ENCODE data around the gene ZBTB18.

Gene ZBTB18

GRCh38 chr1:244092293-244092963 is 41.3 kb downstream of the ZBTB18 start:
- Histone ChIP-seq H3K27me3 (ENCODE audit: control insufficient read depth in 1 of 2, insufficient read depth in 1 of 2, low read length in 2 of 2) (peaks cover 0 to 23% of the 10 kb centered on the region in 2 experiments), H4K91ac (ENCODE audit: low read length) (no peak overlapping the region), H3K9ac (ENCODE audit: low read length) (no peak overlapping the region), H3K14ac (ENCODE audit: low read length in 2 of 2) (no peak overlapping the region), H3K4me3 (ENCODE audit: insufficient read depth in 1 of 2, low read depth in 1 of 2, low read length in 2 of 2) (no peak overlapping the region), H2BK12ac (ENCODE audit: low read length in 2 of 2) (no peak overlapping the region), H3K79me1 (replicated peaks; ENCODE audit: low read length, poor library complexity, severe bottlenecking) (no peaks in the 10 kb centered on the region), H3K23ac (ENCODE audit: low read length in 2 of 2) (no peak overlapping the region), H2BK5ac (ENCODE audit: low read depth, low read length, poor library complexity, severe bottlenecking) (peak overlapping the region; percentile 80), H3K9me3 (ENCODE audit: control insufficient read depth, low read length) (no peaks in the 10 kb centered on the region), H3K27ac (ENCODE audit: low read length, poor library complexity, severe bottlenecking) (peak overlapping the region; percentile 91), H3K36me3 (ENCODE audit: control insufficient read depth in 1 of 2, insufficient read depth in 2 of 2, low read depth in 1 of 2, low read length in 2 of 2) (no peaks in the 10 kb centered on the region), H3K4ac (ENCODE audit: low read depth in 1 of 2, low read length in 2 of 2) (no peak overlapping the region), H2AK5ac (ENCODE audit: low read length, severe bottlenecking) (peak overlapping the region; percentile 87), H3K18ac (ENCODE audit: low read depth in 1 of 2, low read length in 2 of 2) (no peak overlapping the region), H2BK120ac (ENCODE audit: low read depth, low read length) (no peak overlapping the region), H3K4me2 (ENCODE audit: low read length, poor library complexity, severe bottlenecking) (no peak overlapping the region), H4K8ac (ENCODE audit: low read length) (no peak overlapping the region), H2BK15ac (ENCODE audit: low read depth, poor library complexity, severe bottlenecking) (no peak overlapping the region), H2AFZ (ENCODE audit: low read depth, low read length) (no peak overlapping the region), H3K4me1 (ENCODE audit: control insufficient read depth, insufficient read depth, low read depth, low read length) (peaks cover 20% of the 10 kb centered on the region)
- 94% methylated on average over 4 of the region's 6 CpGs for WGBS
- no peak for DNase-seq

- H2AK5ac ChIP-seq (ENCODE audit: low read length, severe bottlenecking) = peak overlapping the region; percentile 87
- peak overlapping the region; percentile 66 for H2BK5ac ChIP-seq (ENCODE audit: low read depth, low read length, poor library complexity, severe bottlenecking)
- H3K4me1 ChIP-seq (ENCODE audit: control insufficient read depth, insufficient read depth, low read depth, low read length) = peaks cover 16% of the 10 kb centered on the region
- H3K27ac ChIP-seq (ENCODE audit: low read length, poor library complexity, severe bottlenecking) = peak overlapping the region; percentile 91
- no peak overlapping the region for H2BK12ac ChIP-seq (ENCODE audit: low read length in 2 of 2)
- no peak overlapping the region for H3K23ac ChIP-seq (ENCODE audit: low read length in 2 of 2)
- H3K36me3 ChIP-seq (ENCODE audit: control insufficient read depth in 1 of 2, insufficient read depth in 2 of 2, low read depth in 1 of 2, low read length in 2 of 2) = no peaks in the 10 kb centered on the region
- no peak overlapping the region for H3K9ac ChIP-seq (ENCODE audit: low read length)
- no peak overlapping the region for H3K4me2 ChIP-seq (ENCODE audit: low read length, poor library complexity, severe bottlenecking)
- H3K4ac ChIP-seq (ENCODE audit: low read depth in 1 of 2, low read length in 2 of 2) = no peak overlapping the region
- no peak overlapping the region for H3K4me3 ChIP-seq (ENCODE audit: insufficient read depth in 1 of 2, low read depth in 1 of 2, low read length in 2 of 2)
- 87% methylated on average over 11 of the region's 11 CpGs for WGBS
- peaks cover 0 to 23% of the 10 kb centered on the region in 2 experiments for H3K27me3 ChIP-seq (ENCODE audit: control insufficient read depth in 1 of 2, insufficient read depth in 1 of 2, low read length in 2 of 2)
- no peaks in the 10 kb centered on the region for H3K9me3 ChIP-seq (ENCODE audit: control insufficient read depth, low read length)
- no peak overlapping the region for H2AFZ ChIP-seq (ENCODE audit: low read depth, low read length)
- H2BK15ac ChIP-seq (ENCODE audit: low read depth, poor library complexity, severe bottlenecking) = no peak overlapping the region
- H3K18ac ChIP-seq (ENCODE audit: low read depth in 1 of 2, low read length in 2 of 2) = no peak overlapping the region
- no peaks in the 10 kb centered on the region for H3K79me1 ChIP-seq (replicated peaks; ENCODE audit: low read length, poor library complexity, severe bottlenecking)
- no peak overlapping the region for H4K91ac ChIP-seq (ENCODE audit: low read length)
- no peak for DNase-seq
- H3K14ac ChIP-seq (ENCODE audit: low read length in 2 of 2) = no peak overlapping the region
- no peak overlapping the region for H2BK120ac ChIP-seq (ENCODE audit: low read depth, low read length)
- no peak overlapping the region for H4K8ac ChIP-seq (ENCODE audit: low read length)
Measured at GRCh38 chr1:244092964-244093638, 42.0 kb downstream of the ZBTB18 start.

- Histone ChIP-seq H3K4me2 (ENCODE audit: low read length, poor library complexity, severe bottlenecking) (no peak overlapping the region), H3K4me3 (ENCODE audit: insufficient read depth in 1 of 2, low read depth in 1 of 2, low read length in 2 of 2) (no peak overlapping the region), H3K14ac (ENCODE audit: low read length in 2 of 2) (no peak overlapping the region), H2BK120ac (ENCODE audit: low read depth, low read length) (no peak overlapping the region), H3K23ac (ENCODE audit: low read length in 2 of 2) (no peak overlapping the region), H4K91ac (ENCODE audit: low read length) (no peak overlapping the region), H3K36me3 (ENCODE audit: control insufficient read depth in 1 of 2, insufficient read depth in 2 of 2, low read depth in 1 of 2, low read length in 2 of 2) (no peaks in the 10 kb centered on the region), H2AFZ (ENCODE audit: low read depth, low read length) (no peak overlapping the region), H2BK15ac (ENCODE audit: low read depth, poor library complexity, severe bottlenecking) (no peak overlapping the region), H3K4me1 (ENCODE audit: control insufficient read depth, insufficient read depth, low read depth, low read length) (peaks cover 7% of the 10 kb centered on the region), H4K8ac (ENCODE audit: low read length) (no peak overlapping the region), H2BK12ac (ENCODE audit: low read length in 2 of 2) (no peak overlapping the region), H3K79me1 (replicated peaks; ENCODE audit: low read length, poor library complexity, severe bottlenecking) (no peaks in the 10 kb centered on the region), H3K27ac (ENCODE audit: low read length, poor library complexity, severe bottlenecking) (no peak overlapping the region), H3K4ac (ENCODE audit: low read depth in 1 of 2, low read length in 2 of 2) (no peak overlapping the region), H3K9ac (ENCODE audit: low read length) (no peak overlapping the region), H2AK5ac (ENCODE audit: low read length, severe bottlenecking) (peak overlapping the region; percentile 17), H3K18ac (ENCODE audit: low read depth in 1 of 2, low read length in 2 of 2) (no peak overlapping the region), H2BK5ac (ENCODE audit: low read depth, low read length, poor library complexity, severe bottlenecking) (no peak overlapping the region), H3K27me3 (ENCODE audit: control insufficient read depth in 1 of 2, insufficient read depth in 1 of 2, low read length in 2 of 2) (peaks cover 0 to 31% of the 10 kb centered on the region in 2 experiments), H3K9me3 (ENCODE audit: control insufficient read depth, low read length) (no peaks in the 10 kb centered on the region)
- 92% methylated on average over 9 of the region's 9 CpGs for WGBS
- no peak for DNase-seq
Measured at GRCh38 chr1:244094880-244095528, 43.9 kb downstream of the ZBTB18 start.

DNA sequence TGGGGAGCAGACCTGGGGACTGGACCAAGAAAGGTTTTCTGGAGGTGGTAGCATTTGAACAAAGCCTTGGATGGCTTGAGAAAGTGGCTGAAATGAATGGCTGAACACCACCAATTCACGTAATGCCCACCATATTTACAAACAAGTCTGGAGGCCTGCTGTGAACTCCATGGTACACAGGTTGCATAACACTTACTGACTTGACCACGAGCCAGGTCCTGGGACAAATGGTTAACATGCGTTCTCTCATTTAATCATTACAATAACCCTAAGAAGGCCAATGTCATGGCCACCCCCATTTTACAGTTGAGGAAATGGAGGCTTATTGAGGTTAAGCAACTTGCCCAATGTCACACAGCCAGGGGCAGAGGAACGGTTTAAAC is 44.4 kb downstream of the ZBTB18 start:
- 97% methylated on average over 4 of the region's 4 CpGs for WGBS
- H2BK12ac ChIP-seq (ENCODE audit: low read length in 2 of 2) = no peak overlapping the region
- no peak overlapping the region for H2BK120ac ChIP-seq (ENCODE audit: low read depth, low read length)
- H3K14ac ChIP-seq (ENCODE audit: low read length in 2 of 2) = no peak overlapping the region
- no peak overlapping the region for H3K18ac ChIP-seq (ENCODE audit: low read depth in 1 of 2, low read length in 2 of 2)
- no peak overlapping the region for H4K91ac ChIP-seq (ENCODE audit: low read length)
- no peak overlapping the region for H4K8ac ChIP-seq (ENCODE audit: low read length)
- peaks cover 6% of the 10 kb centered on the region for H3K4me1 ChIP-seq (ENCODE audit: control insufficient read depth, insufficient read depth, low read depth, low read length)
- no peak overlapping the region for H3K27ac ChIP-seq (ENCODE audit: low read length, poor library complexity, severe bottlenecking)
- no peak overlapping the region for H3K4me2 ChIP-seq (ENCODE audit: low read length, poor library complexity, severe bottlenecking)
- H3K4me3 ChIP-seq (ENCODE audit: insufficient read depth in 1 of 2, low read depth in 1 of 2, low read length in 2 of 2) = no peak overlapping the region
- H3K79me1 ChIP-seq (replicated peaks; ENCODE audit: low read length, poor library complexity, severe bottlenecking) = no peaks in the 10 kb centered on the region
- no peak overlapping the region for H3K4ac ChIP-seq (ENCODE audit: low read depth in 1 of 2, low read length in 2 of 2)
- H3K23ac ChIP-seq (ENCODE audit: low read length in 2 of 2) = no peak overlapping the region
- H2AFZ ChIP-seq (ENCODE audit: low read depth, low read length) = no peak overlapping the region
- no peaks in the 10 kb centered on the region for H3K9me3 ChIP-seq (ENCODE audit: control insufficient read depth, low read length)
- H2AK5ac ChIP-seq (ENCODE audit: low read length, severe bottlenecking) = peak overlapping the region; percentile 17
- no peak overlapping the region for H3K9ac ChIP-seq (ENCODE audit: low read length)
- no peak overlapping the region for H2BK15ac ChIP-seq (ENCODE audit: low read depth, poor library complexity, severe bottlenecking)
- DNase-seq = no peak
- H3K27me3 ChIP-seq (ENCODE audit: control insufficient read depth in 1 of 2, insufficient read depth in 1 of 2, low read length in 2 of 2) = peaks cover 0 to 34% of the 10 kb centered on the region in 2 experiments
- H3K36me3 ChIP-seq (ENCODE audit: control insufficient read depth in 1 of 2, insufficient read depth in 2 of 2, low read depth in 1 of 2, low read length in 2 of 2) = no peaks in the 10 kb centered on the region
- H2BK5ac ChIP-seq (ENCODE audit: low read depth, low read length, poor library complexity, severe bottlenecking) = no peak overlapping the region

All from mesenchymal stem cell (in vitro differentiated cells and primary cell).